Measurements from ENCODE around the gene KAZN.

GRCh38 chr1:14928412-14928811 lies 329.9 kb downstream of the KAZN start:
- TF ChIP-seq CTCF (IDR thresholded peaks at IDR 0.05) (no peak), POLR2A (IDR thresholded peaks at IDR 0.05) (no peak)
